Cardiac muscle cell (in vitro differentiated cells and primary cell): ENCODE measurements around the gene MINDY4. TPM values are rescaled to one million over a fixed set of nuclear protein-coding genes. Genes with fewer than 3 reads are reported as not detected.

ENCODE experiments used
- DNase-seq, 2 donors: peaks; one replicate each; pipeline versions ENCODE4 v3.0.0 to v3.0.0-alpha.2; 2010 to 2017; ENCODE audit warnings: low read depth in 1 of 2, low spot score in 1 of 2
- H3K27ac ChIP-seq: fragments of 200-600 bp; sonication (generic); 2 replicates; pipeline ENCODE4 v1.5.1; 2016
- H3K27me3 ChIP-seq: fragments of 200-600 bp; sonication (generic); 2 replicates; pipeline ENCODE4 v1.6.0; 2016; ENCODE audit warnings: control low read depth
- H3K36me3 ChIP-seq: fragments of 200-600 bp; sonication (generic); 2 replicates; pipeline ENCODE4 v1.5.1; 2016; ENCODE audit warnings: control low read depth
- H3K4me1 ChIP-seq: fragments of 200-600 bp; sonication (generic); 2 replicates; pipeline ENCODE4 v1.8.1; 2017; ENCODE audit warnings: low read depth, mild to moderate bottlenecking, mixed run types
- H3K4me3 ChIP-seq: fragments of 200-600 bp; sonication (generic); 2 replicates; pipeline ENCODE4 v1.5.1; 2016; ENCODE audit warnings: mild to moderate bottlenecking
- H3K9me3 ChIP-seq: fragments of 200-600 bp; sonication (generic); 2 replicates; pipeline ENCODE4 v1.5.1; 2017; ENCODE audit warnings: low read depth, mild to moderate bottlenecking, control low read depth
- polyA plus RNA-seq: library from polyadenylated mRNA; unstranded; fragments of >200 nt; fragmentation: Nextera tagmentation; extraction: Ambion mirVana; gene quantifications from 2 replicates; pipeline ENCODE4 v1.2.1, GENCODE V29; 2016
- total RNA-seq: library from RNA; depleted of rRNA; stranded (reverse); fragments of >200 nt; gene quantifications from 2 replicates; pipeline ENCODE4 v1.2.3, GENCODE V29; 2016
- TF ChIP-seq, protein P1 (sequence below): IDR thresholded peaks from 2 replicates; pipeline ENCODE4 v1.5.1; 2012; ENCODE audit warnings: low read depth, mild to moderate bottlenecking, low read length

MINDY4 gene
- total and polyA plus RNA-seq, 2 experiments from 2014 or later, result 2.7 to 7.5 TPM

DNA sequence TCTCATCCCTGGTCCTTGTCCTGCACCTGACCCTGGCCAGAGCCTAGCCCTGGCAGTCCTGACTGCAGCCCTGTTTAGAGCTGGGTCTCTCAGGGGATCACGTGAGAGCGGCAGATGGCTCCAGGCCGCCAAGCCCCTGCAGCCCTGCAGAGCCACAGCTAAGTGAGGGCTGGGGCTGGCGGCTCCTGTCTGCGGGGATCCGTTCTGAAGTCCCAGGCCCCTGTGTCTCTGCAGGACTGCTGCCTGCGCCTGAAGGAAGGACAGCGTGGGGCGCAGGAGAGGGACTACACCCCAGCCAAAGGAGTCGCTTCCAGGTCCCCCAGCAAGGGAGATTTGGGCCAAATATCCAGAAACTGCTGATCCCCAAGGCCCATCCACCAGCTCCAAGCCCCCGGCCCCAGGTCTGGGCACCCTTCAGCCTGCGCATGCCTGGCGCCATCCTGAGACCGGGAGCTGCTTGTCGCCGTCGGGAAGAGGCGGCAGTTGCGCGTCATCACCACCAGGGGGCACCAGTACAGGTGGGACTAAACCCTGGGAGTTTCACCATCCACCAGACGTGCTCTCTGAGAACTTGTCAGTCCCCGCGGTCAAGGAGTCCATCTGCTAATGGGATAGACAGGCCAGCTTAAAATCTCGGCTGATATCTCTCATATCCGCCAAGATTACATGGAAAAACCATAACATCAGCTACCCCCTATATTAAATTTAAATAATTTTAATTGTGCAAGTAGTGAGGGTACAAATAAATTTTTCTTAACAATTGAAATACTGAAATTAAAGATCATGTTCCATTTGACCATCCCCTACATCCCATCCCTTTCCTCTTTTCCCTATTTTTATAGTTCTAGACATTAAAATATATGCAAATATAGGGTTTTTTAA is 167.5 kb downstream of the MINDY4 start:
- DNase-seq, result peak; percentile 78 to 87
- Histone ChIP-seq H3K27me3 (peaks cover 27% of the 10 kb centered on the region), H3K36me3 (no peaks in the 10 kb centered on the region), H3K27ac (peak overlapping the region; percentile 58), H3K9me3 (no peaks in the 10 kb centered on the region), H3K4me1 (peaks cover 6% of the 10 kb centered on the region), H3K4me3 (no peak overlapping the region)
- TF ChIP-seq, protein P1, sequence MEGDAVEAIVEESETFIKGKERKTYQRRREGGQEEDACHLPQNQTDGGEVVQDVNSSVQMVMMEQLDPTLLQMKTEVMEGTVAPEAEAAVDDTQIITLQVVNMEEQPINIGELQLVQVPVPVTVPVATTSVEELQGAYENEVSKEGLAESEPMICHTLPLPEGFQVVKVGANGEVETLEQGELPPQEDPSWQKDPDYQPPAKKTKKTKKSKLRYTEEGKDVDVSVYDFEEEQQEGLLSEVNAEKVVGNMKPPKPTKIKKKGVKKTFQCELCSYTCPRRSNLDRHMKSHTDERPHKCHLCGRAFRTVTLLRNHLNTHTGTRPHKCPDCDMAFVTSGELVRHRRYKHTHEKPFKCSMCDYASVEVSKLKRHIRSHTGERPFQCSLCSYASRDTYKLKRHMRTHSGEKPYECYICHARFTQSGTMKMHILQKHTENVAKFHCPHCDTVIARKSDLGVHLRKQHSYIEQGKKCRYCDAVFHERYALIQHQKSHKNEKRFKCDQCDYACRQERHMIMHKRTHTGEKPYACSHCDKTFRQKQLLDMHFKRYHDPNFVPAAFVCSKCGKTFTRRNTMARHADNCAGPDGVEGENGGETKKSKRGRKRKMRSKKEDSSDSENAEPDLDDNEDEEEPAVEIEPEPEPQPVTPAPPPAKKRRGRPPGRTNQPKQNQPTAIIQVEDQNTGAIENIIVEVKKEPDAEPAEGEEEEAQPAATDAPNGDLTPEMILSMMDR, result peak; percentile 98

- Histone ChIP-seq H3K27ac (no peak overlapping the region), H3K4me3 (no peak overlapping the region), H3K9me3 (no peaks in the 10 kb centered on the region), H3K36me3 (no peaks in the 10 kb centered on the region), H3K27me3 (peaks cover 27% of the 10 kb centered on the region), H3K4me1 (peaks cover 6% of the 10 kb centered on the region)
- no peak for DNase-seq
- TF ChIP-seq, protein P1, result no peak
Observed at GRCh38 chr7:30941582-30942323, 170.5 kb downstream of the MINDY4 start.

Other genes starting within 250 kb of the MINDY4 start
- gene GARS1, start 176.5 kb upstream of the MINDY4 start, total RNA-seq, result 71.5 and 82.9 TPM in 2 replicates
- gene GARS1, start 176.5 kb upstream of the MINDY4 start, polyA plus RNA-seq, result 77.0 and 77.3 TPM in 2 replicates
- 0.77 and 0.92 TPM in 2 replicates for gene CRHR2, start 89.0 kb upstream of the MINDY4 start, total RNA-seq
- gene CRHR2, start 89.0 kb upstream of the MINDY4 start, polyA plus RNA-seq, result 0.39 and 0.42 TPM in 2 replicates
- 2.6 and 4.9 TPM in 2 replicates for gene INMT, start 19.3 kb upstream of the MINDY4 start, total RNA-seq
- gene INMT, start 19.3 kb upstream of the MINDY4 start, polyA plus RNA-seq, result 0.98 and 2.2 TPM in 2 replicates
- gene AQP1, start 140.4 kb downstream of the MINDY4 start, total RNA-seq, result 35.6 and 63.9 TPM in 2 replicates
- 33.3 and 51.1 TPM in 2 replicates for gene AQP1, start 140.4 kb downstream of the MINDY4 start, polyA plus RNA-seq
- not detected in 2 replicates for gene GHRHR, start 192.5 kb downstream of the MINDY4 start, total RNA-seq
- gene GHRHR, start 192.5 kb downstream of the MINDY4 start, polyA plus RNA-seq, result not detected in 2 replicates